Body of pancreas (tissue), 4 donors: Measurements from ENCODE around the gene ELOB.

ENCODE experiments used
- CTCF ChIP-seq, 7 experiments: fragments of 450-650 bp in 4 of 7; fragments of 200-600 bp in 3 of 7; sonication (generic) in 3 of 7; IDR thresholded peaks; one replicate each; pipeline ENCODE4 v1.5.1; 2016 to 2019; ENCODE audit warnings: antibody characterized with exemption in 7 of 7
- POLR2A ChIP-seq, 3 donors: fragments of 450-650 bp; IDR thresholded peaks; one replicate each; pipeline ENCODE4 v1.6.1; 2016; ENCODE audit warnings: antibody characterized with exemption in 3 of 3, mild to moderate bottlenecking in 2 of 3

- no peak for TF ChIP-seq CTCF (IDR thresholded peaks at IDR 0.05)
- TF ChIP-seq POLR2A (IDR thresholded peaks at IDR 0.05) = no peak
Measured at GRCh38 chr16:2742323-2743006, 34.6 kb downstream of the ELOB start.
